Adipocyte (in vitro differentiated cells): ENCODE measurements around the gene GGA2.
"Not testable (repeated sequence)": the region's sequence is repeated elsewhere in the genome, so short reads cannot be mapped to it uniquely, and the experiment has no call there.

Source experiments
- DNase-seq: peaks from one replicate; pipeline ENCODE4 v3.0.0-alpha.2; 2015; ENCODE audit warnings: low read depth
- H3K27me3 ChIP-seq: replicated peaks from 2 replicates; pipeline ENCODE4 v1.7.0; 2013; ENCODE audit warnings: mild to moderate bottlenecking, low read length, moderate library complexity; ENCODE audit not compliant: control insufficient read depth, insufficient read depth
- H3K36me3 ChIP-seq: 2 replicates; pipeline ENCODE4 v1.7.0; 2013; ENCODE audit warnings: low read length, mild to moderate bottlenecking, moderate library complexity; ENCODE audit not compliant: control insufficient read depth, insufficient read depth, severe bottlenecking
- H3K4me1 ChIP-seq: 2 replicates; pipeline ENCODE4 v1.7.0; 2013; ENCODE audit warnings: mild to moderate bottlenecking, low read length, moderate library complexity; ENCODE audit not compliant: control insufficient read depth, insufficient read depth
- H3K4me3 ChIP-seq: 2 replicates; pipeline ENCODE4 v1.7.0; 2013; ENCODE audit warnings: mild to moderate bottlenecking, low read length, moderate library complexity
- H3K9ac ChIP-seq: 2 replicates; pipeline ENCODE4 v1.7.0; 2013; ENCODE audit warnings: mild to moderate bottlenecking, low read length, moderate library complexity
- H3K9me3 ChIP-seq: 2 replicates; pipeline ENCODE4 v1.7.0; 2013; ENCODE audit warnings: mild to moderate bottlenecking, low read length, moderate library complexity; ENCODE audit not compliant: control insufficient read depth

The GGA2 gene

DNA sequence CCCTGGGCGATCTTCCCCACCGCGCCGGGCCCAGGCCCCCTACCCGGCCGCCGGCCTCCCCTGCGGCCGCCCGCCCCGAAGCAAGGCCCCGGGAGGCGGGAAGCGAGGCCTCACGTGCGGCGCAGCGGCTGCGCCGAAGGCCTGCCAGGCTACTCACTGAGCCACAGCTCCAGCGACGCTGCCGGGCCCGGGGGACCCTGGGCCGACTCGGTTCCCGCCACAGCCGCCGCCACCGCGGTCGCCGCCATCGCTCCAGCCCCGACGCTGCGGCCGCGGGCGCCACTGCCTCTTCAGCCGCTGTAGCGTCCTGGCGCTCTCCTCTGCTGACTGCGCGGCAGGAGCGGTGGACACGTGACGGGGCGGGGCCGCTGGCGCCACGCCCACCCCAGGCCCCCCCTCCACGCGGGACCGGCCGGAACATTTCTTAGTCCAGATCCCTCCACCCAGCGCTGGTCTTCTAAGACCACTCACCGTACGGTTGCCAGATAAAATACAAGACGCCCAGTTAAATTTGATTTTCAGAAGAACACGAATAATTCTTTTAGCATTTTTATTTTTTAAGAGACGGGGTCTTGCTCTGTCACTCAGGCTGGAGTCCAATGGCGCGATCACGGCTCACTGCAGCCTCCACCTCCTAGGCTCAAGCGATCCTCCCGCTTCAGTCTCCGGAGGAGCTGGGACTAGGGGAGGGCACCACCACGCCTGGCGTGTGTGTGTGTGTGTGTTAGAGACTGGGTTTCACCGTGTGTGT lies at the start of gene GGA2:
Gene GGA2, minus strand, starts transcription at position 331 of the 751 bp plus-strand sequence. Its CDS starts 83 bp downstream, at position 248.
- peaks cover 16% of the 10 kb centered on the region for H3K4me1 ChIP-seq
- peaks cover 3% of the 10 kb centered on the region for H3K36me3 ChIP-seq
- H3K27me3 ChIP-seq: no peaks in the 10 kb centered on the region
- peak within 1 kb of the TSS; percentile 82 for H3K4me3 ChIP-seq
- H3K9me3 ChIP-seq: no peaks in the 10 kb centered on the region
- H3K9ac ChIP-seq: peak within 1 kb of the TSS; percentile 74
- peak; percentile 92 for DNase-seq

GRCh38 chr16:23557779-23558702 lies 47.7 kb upstream of the GGA2 start:
- peak overlapping the region; percentile 89 for H3K9ac ChIP-seq
- H3K27me3 ChIP-seq: no peaks in the 10 kb centered on the region
- peaks cover 21% of the 10 kb centered on the region for H3K4me1 ChIP-seq
- peaks cover 41% of the 10 kb centered on the region for H3K36me3 ChIP-seq
- DNase-seq: peak; percentile 66
- peak overlapping the region; percentile 89 for H3K4me3 ChIP-seq
- no peaks in the 10 kb centered on the region for H3K9me3 ChIP-seq

- Histone ChIP-seq H3K9me3 (no peaks in the 10 kb centered on the region), H3K4me3 (peak within 1 kb of the TSS; percentile 89), H3K4me1 (peaks cover 21% of the 10 kb centered on the region), H3K27me3 (no peaks in the 10 kb centered on the region), H3K9ac (peak within 1 kb of the TSS; percentile 89), H3K36me3 (peaks cover 40% of the 10 kb centered on the region)
- DNase-seq: peak; percentile 99
Measured at GRCh38 chr16:23556881-23557778, 46.8 kb upstream of the GGA2 start, which contains the start of the genes EARS2 and UBFD1. Gene EARS2, minus strand, starts transcription at chr16:23557350. Its CDS starts 7 bp downstream, at chr16:23557343. Gene UBFD1, plus strand, starts transcription at chr16:23557727. Its CDS starts 16 bp downstream, at chr16:23557743.

GRCh38 chr16:23554536-23554935 lies 44.2 kb upstream of the GGA2 start:
- no peaks in the 10 kb centered on the region for H3K9me3 ChIP-seq
- peaks cover 37% of the 10 kb centered on the region for H3K36me3 ChIP-seq
- H3K27me3 ChIP-seq: no peaks in the 10 kb centered on the region
- peaks cover 18% of the 10 kb centered on the region for H3K4me1 ChIP-seq
- DNase-seq: no peak
- no peak overlapping the region for H3K4me3 ChIP-seq
- no peak overlapping the region for H3K9ac ChIP-seq

DNA sequence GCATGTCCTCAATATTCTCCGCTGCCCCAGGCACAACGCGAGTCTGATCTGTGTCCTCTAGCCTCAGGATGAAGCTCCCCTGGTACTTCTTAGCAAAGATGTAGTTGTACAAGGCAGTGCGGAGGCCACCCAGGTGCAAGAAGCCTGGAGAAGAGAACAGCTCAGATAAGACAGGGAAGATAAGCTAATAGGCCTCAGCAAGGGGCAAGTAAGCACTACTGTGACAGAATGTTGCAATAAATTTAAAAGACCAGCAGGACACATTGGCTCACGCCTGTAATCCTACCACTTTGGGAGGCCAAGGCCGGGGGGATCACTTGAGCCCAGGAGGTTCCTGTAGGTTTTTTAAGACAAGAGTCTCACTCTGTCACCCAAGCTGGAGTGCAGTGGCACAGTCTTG lies 41.9 kb upstream of the GGA2 start:
- Histone ChIP-seq H3K4me1 (peaks cover 4% of the 10 kb centered on the region), H3K4me3 (no peak overlapping the region), H3K36me3 (peaks cover 46% of the 10 kb centered on the region), H3K27me3 (no peaks in the 10 kb centered on the region), H3K9ac (no peak overlapping the region), H3K9me3 (no peaks in the 10 kb centered on the region)
- no peak for DNase-seq

DNA sequence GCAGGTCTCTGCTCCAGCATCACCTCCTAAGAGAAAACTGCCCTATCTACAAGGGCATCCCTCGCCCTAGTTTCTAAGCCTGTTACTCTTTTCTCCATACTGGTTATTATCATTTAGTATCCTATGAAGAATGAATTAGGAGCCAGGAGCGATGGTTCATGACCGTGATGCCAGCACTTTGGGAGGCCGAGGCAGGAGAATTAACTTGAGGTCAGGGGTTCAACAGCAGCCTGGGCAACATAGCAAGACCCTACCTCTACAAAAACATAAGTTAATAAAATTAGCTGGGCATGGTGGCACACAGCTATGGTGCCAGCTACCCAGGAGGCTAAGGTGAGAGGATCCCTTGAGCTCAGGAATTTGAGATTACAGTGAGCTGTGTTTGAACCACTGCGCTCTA lies 39.6 kb upstream of the GGA2 start:
- H3K4me3 ChIP-seq: no peak overlapping the region
- H3K27me3 ChIP-seq: no peaks in the 10 kb centered on the region
- no peak for DNase-seq
- no peaks in the 10 kb centered on the region for H3K9me3 ChIP-seq
- H3K4me1 ChIP-seq: no peaks in the 10 kb centered on the region
- H3K36me3 ChIP-seq: peaks cover 68% of the 10 kb centered on the region
- H3K9ac ChIP-seq: no peak overlapping the region

GRCh38 chr16:23544436-23544835 lies 34.1 kb upstream of the GGA2 start:
- DNase-seq: no peak
- Histone ChIP-seq H3K9me3 (no peaks in the 10 kb centered on the region), H3K27me3 (no peaks in the 10 kb centered on the region), H3K36me3 (peaks cover 72% of the 10 kb centered on the region), H3K4me1 (no peaks in the 10 kb centered on the region), H3K9ac (no peak overlapping the region), H3K4me3 (no peak overlapping the region)

GRCh38 chr16:23540817-23541178 lies 30.5 kb upstream of the GGA2 start:
- H3K27me3 ChIP-seq, DNase-seq, H3K4me3 ChIP-seq, H3K9me3 ChIP-seq, H3K9ac ChIP-seq: not testable (repeated sequence)
- Histone ChIP-seq H3K4me1 (peaks cover 13% of the 10 kb centered on the region), H3K36me3 (peaks cover 48% of the 10 kb centered on the region)

GRCh38 chr16:23539984-23540816 lies 29.9 kb upstream of the GGA2 start:
- DNase-seq: no peak
- Histone ChIP-seq H3K27me3 (no peaks in the 10 kb centered on the region), H3K36me3 (peaks cover 46% of the 10 kb centered on the region), H3K4me1 (peaks cover 18% of the 10 kb centered on the region), H3K9ac (no peak overlapping the region), H3K9me3 (no peaks in the 10 kb centered on the region), H3K4me3 (no peak overlapping the region)

- peaks cover 48% of the 10 kb centered on the region for H3K36me3 ChIP-seq
Measured at GRCh38 chr16:23538919-23539278, 28.6 kb upstream of the GGA2 start.

More at GRCh38 chr16:23538919-23539278, 28.6 kb upstream of the GGA2 start:
- Histone ChIP-seq H3K9ac (peak overlapping the region; percentile 47), H3K27me3 (no peaks in the 10 kb centered on the region), H3K4me3 (no peak overlapping the region), H3K4me1 (peaks cover 19% of the 10 kb centered on the region), H3K9me3 (no peaks in the 10 kb centered on the region)
- no peak for DNase-seq
